Panc1 (cell line): ENCODE measurements around the gene FSTL5. TPM values are rescaled to one million over a fixed set of nuclear protein-coding genes. Genes with fewer than 3 reads are reported as not detected.

ENCODE experiments used
- ATAC-seq: fragments of 200-7000 bp; cut with Tn5 transposase; 2 replicates; pipeline ENCODE4 v1.9.1; 2020; ENCODE audit warnings: mild to moderate bottlenecking, moderate library complexity
- BruUV-seq: library from RNA; stranded (reverse); fragments of 400-500 nt; replicated peaks from 2 replicates; lab custom pipeline; 2021; lab: Mats Ljungman, UMichigan
- CTCF ChIA-PET: fragments of 300-600 bp; sonication (Branson Sonifier 250); formaldehyde crosslinking; loops from one replicate; lab custom pipeline; 2022; ENCODE audit warnings: antibody characterized with exemption; lab: Charles Lee
- POLR2A ChIA-PET: fragments of 300-600 bp; sonication (Branson Sonifier 250); formaldehyde crosslinking; loops from one replicate; lab custom pipeline; 2022; ENCODE audit warnings: antibody characterized with exemption; lab: Charles Lee
- DNase-seq: peaks from one replicate; pipeline ENCODE4 v3.0.0-alpha.2; 2010; ENCODE audit warnings: low read depth, low spot score
- H3K27ac ChIP-seq: 2 replicates; pipeline ENCODE4 v1.5.1; 2011; ENCODE audit warnings: mild to moderate bottlenecking, low read length, inconsistent platforms
- H3K27me3 ChIP-seq: fragments of 200-500 bp; sonication (Bioruptor generic); 2 replicates; pipeline ENCODE4 v1.6.0; 2014; ENCODE audit warnings: low read length, inconsistent platforms; ENCODE audit not compliant: control insufficient read depth, insufficient read depth
- H3K36me3 ChIP-seq: fragments of 200-500 bp; sonication (Bioruptor generic); 2 replicates; pipeline ENCODE4 v1.5.1; 2014; ENCODE audit warnings: inconsistent platforms, mild to moderate bottlenecking, low read length, moderate library complexity; ENCODE audit not compliant: control insufficient read depth, insufficient read depth
- H3K4me1 ChIP-seq: 2 replicates; pipeline ENCODE4 v1.5.1; 2011; ENCODE audit warnings: inconsistent platforms, mild to moderate bottlenecking, low read length, moderate library complexity; ENCODE audit not compliant: control insufficient read depth, insufficient read depth
- H3K4me3 ChIP-seq, 2 experiments: 2 replicates each; pipeline ENCODE4 v1.5.1; 2011 to 2012; ENCODE audit warnings: low read depth in 2 of 2, low read length in 2 of 2, mild to moderate bottlenecking in 2 of 2, inconsistent platforms in 1 of 2, moderate library complexity in 1 of 2
- H3K9me3 ChIP-seq: fragments of 200-500 bp; sonication (Bioruptor generic); 2 replicates; pipeline ENCODE4 v1.5.1; 2014; ENCODE audit warnings: low read depth, mild to moderate bottlenecking, inconsistent platforms, low read length, moderate library complexity; ENCODE audit not compliant: control insufficient read depth, insufficient read depth
- CTCF ChIP-seq: fragments of 450-650 bp; IDR thresholded peaks from 2 replicates; pipeline ENCODE4 v1.5.1; 2017; ENCODE audit warnings: mild to moderate bottlenecking
- POLR2AphosphoS5 ChIP-seq: IDR thresholded peaks from 2 replicates; pipeline ENCODE4 v1.6.1; 2012; ENCODE audit warnings: mild to moderate bottlenecking, low read depth, low read length, moderate library complexity
- REST ChIP-seq, 2 experiments: IDR thresholded peaks; 2 replicates each; pipeline ENCODE4 v1.6.1; 2011 to 2012; ENCODE audit warnings: low read depth in 2 of 2, control low read depth in 1 of 2, low read length in 1 of 2, mild to moderate bottlenecking in 1 of 2, moderate library complexity in 1 of 2; ENCODE audit not compliant: insufficient read depth in 1 of 2
- SIN3A ChIP-seq: IDR thresholded peaks from 2 replicates; pipeline ENCODE4 v1.6.1; 2012; ENCODE audit warnings: low read depth, mild to moderate bottlenecking, low read length, moderate library complexity, borderline replicate concordance; ENCODE audit not compliant: insufficient read depth
- TCF7L2 ChIP-seq: IDR thresholded peaks from 2 replicates; pipeline ENCODE4 v1.6.1; 2011; ENCODE audit warnings: mild to moderate bottlenecking, low read depth, low read length, inconsistent platforms
- in situ Hi-C: cut with HindIII; loops from 2 replicates; pipeline ENCODE4 v1.10.0; 2016; ENCODE audit warnings: low sequenced_read_pairs, low pct_unique_long_range_greater_than_20kb
- intact Hi-C: fragments of 100-400 bp; cut with micrococcal nuclease; formaldehyde crosslinking; loops from one replicate; pipeline ENCODE4 v1.10.0; 2022; ENCODE audit not compliant: unreplicated experiment
- total RNA-seq: library from RNA; stranded (reverse); gene quantifications from one replicate; pipeline ENCODE4 v1.2.1, GENCODE V29; 2021; ENCODE audit not compliant: unreplicated experiment

Gene FSTL5
- total RNA-seq, 1 experiment from 2014 or later, result 0.67 TPM

- H3K4me1 ChIP-seq, result no peaks in the 10 kb centered on the region
- no peak for TF ChIP-seq POLR2AphosphoS5
- TF ChIP-seq CTCF, result no peak
- TF ChIP-seq REST (IDR thresholded peaks at IDR 0.05; ENCODE audit: insufficient read depth in 1 of 2, low read depth in 2 of 2, low read length in 1 of 2), result no peak
- TF ChIP-seq SIN3A, result no peak
- TF ChIP-seq TCF7L2, result no peak
- no TSS peak for BruUV-seq
- H3K27me3 ChIP-seq, result no peaks in the 10 kb centered on the region
- no peak for DNase-seq
- no peaks in the 10 kb centered on the region for H3K9me3 ChIP-seq
- no peak overlapping the region for H3K27ac ChIP-seq
- H3K36me3 ChIP-seq, result no peaks in the 10 kb centered on the region
- in situ Hi-C loops, result no loop called here
- POLR2A ChIA-PET, result no interaction called here
- no peak for ATAC-seq
- intact Hi-C loops, result no loop called here
- H3K4me3 ChIP-seq, result no peak overlapping the region
- CTCF ChIA-PET, result no interaction called here
Measured at GRCh38 chr4:161466316-161466715, 697.5 kb downstream of the FSTL5 start.

GRCh38 chr4:161463436-161463835 is 700.4 kb downstream of the FSTL5 start:
- Histone ChIP-seq H3K36me3 (no peaks in the 10 kb centered on the region), H3K4me3 (no peak overlapping the region), H3K4me1 (no peaks in the 10 kb centered on the region), H3K9me3 (no peaks in the 10 kb centered on the region), H3K27me3 (no peaks in the 10 kb centered on the region), H3K27ac (no peak overlapping the region)
- no TSS peak for BruUV-seq
- in situ Hi-C loops, result no loop called here
- ATAC-seq, result no peak
- ChIA-PET POLR2A (no interaction called here), CTCF (no interaction called here)
- intact Hi-C loops, result no loop called here
- DNase-seq, result no peak
- TF ChIP-seq SIN3A, result no peak
- no peak for TF ChIP-seq POLR2AphosphoS5
- no peak for TF ChIP-seq REST (IDR thresholded peaks at IDR 0.05; ENCODE audit: insufficient read depth in 1 of 2, low read depth in 2 of 2, low read length in 1 of 2)
- TF ChIP-seq CTCF, result no peak
